OCI-LY1 (cell line): ENCODE measurements around the gene BBS1.

Source experiments
- H2AFZ ChIP-seq: fragments of 200-600 bp; sonication (generic), shearing (Covaris generic); 2 replicates; pipeline ENCODE4 v1.6.0; 2014; ENCODE audit warnings: antibody characterized with exemption, mild to moderate bottlenecking, low read length
- H3F3A ChIP-seq: fragments of 200-600 bp; sonication (generic), shearing (Covaris generic); 2 replicates; pipeline ENCODE4 v1.6.0; 2014; ENCODE audit warnings: mild to moderate bottlenecking, antibody characterized with exemption, low read length, moderate library complexity; ENCODE audit not compliant: insufficient read depth
- H3K27ac ChIP-seq: fragments of 200-600 bp; sonication (generic); 2 replicates; pipeline ENCODE4 v1.5.1; 2014; ENCODE audit warnings: low read length, mixed run types, mild to moderate bottlenecking, low read depth; ENCODE audit not compliant: poor library complexity, severe bottlenecking
- H3K27me3 ChIP-seq: fragments of 200-600 bp; sonication (generic); 2 replicates; pipeline ENCODE4 v1.6.0; 2014; ENCODE audit warnings: antibody characterized with exemption, mild to moderate bottlenecking, low read length, moderate library complexity; ENCODE audit not compliant: insufficient read depth
- H3K36me3 ChIP-seq: fragments of 200-600 bp; sonication (generic); 2 replicates; pipeline ENCODE4 v1.6.1; 2014; ENCODE audit warnings: mild to moderate bottlenecking, antibody characterized with exemption, low read length, moderate library complexity, mixed read lengths; ENCODE audit not compliant: insufficient read depth
- H3K4me1 ChIP-seq: fragments of 200-600 bp; sonication (generic); 2 replicates; pipeline ENCODE4 v1.5.1; 2014; ENCODE audit warnings: mild to moderate bottlenecking, low read length, moderate library complexity; ENCODE audit not compliant: insufficient read depth, severe bottlenecking
- H3K4me2 ChIP-seq: fragments of 200-600 bp; sonication (generic), shearing (Covaris generic); 2 replicates; pipeline ENCODE4 v1.6.1; 2014; ENCODE audit warnings: low read length
- H3K4me3 ChIP-seq: fragments of 200-600 bp; sonication (generic); 2 replicates; pipeline ENCODE4 v1.5.1; 2014; ENCODE audit warnings: low read length, low read depth, mild to moderate bottlenecking, mixed read lengths; ENCODE audit not compliant: poor library complexity, severe bottlenecking
- H3K79me2 ChIP-seq: fragments of 200-600 bp; shearing (Covaris generic); 2 replicates; pipeline ENCODE4 v1.6.1; 2016; ENCODE audit warnings: mixed run types, low read length, mixed read lengths; ENCODE audit not compliant: insufficient read depth
- H3K9ac ChIP-seq: fragments of 200-600 bp; sonication (generic), shearing (Covaris generic); 2 replicates; pipeline ENCODE4 v1.6.1; 2014; ENCODE audit warnings: mild to moderate bottlenecking, low read length, mixed read lengths
- H3K9me2 ChIP-seq: fragments of 200-600 bp; sonication (generic), shearing (Covaris generic); 2 replicates; pipeline ENCODE4 v1.6.1; 2014; ENCODE audit warnings: low read depth, mild to moderate bottlenecking, low read length, mixed read lengths
- H3K9me3 ChIP-seq: fragments of 200-600 bp; shearing (Covaris generic); 2 replicates; pipeline ENCODE4 v1.6.1; 2014; ENCODE audit warnings: low read length, mixed read lengths
- H4K20me1 ChIP-seq: fragments of 200-600 bp; sonication (generic), shearing (Covaris generic); 2 replicates; pipeline ENCODE4 v1.6.0; 2016; ENCODE audit warnings: mild to moderate bottlenecking, low read length; ENCODE audit not compliant: insufficient read depth
- CTCF ChIP-seq: fragments of 200-600 bp; sonication (generic), shearing (Covaris generic); IDR thresholded peaks from 2 replicates; pipeline ENCODE4 v1.5.1; 2017; ENCODE audit warnings: mild to moderate bottlenecking, antibody characterized with exemption, low read length, moderate library complexity, mixed read lengths
- EZH2 ChIP-seq: fragments of 200-600 bp; sonication (generic), shearing (Covaris generic); IDR thresholded peaks from 2 replicates; pipeline ENCODE4 v1.8.0; 2017; ENCODE audit warnings: borderline replicate concordance, mixed run types, mild to moderate bottlenecking, antibody characterized with exemption, low read length, moderate library complexity, mixed read lengths

Gene BBS1

GRCh38 chr11:66464916-66465315 is 45.5 kb upstream of the BBS1 start:
- Histone ChIP-seq H2AFZ (no peak overlapping the region), H3K9me2 (no peaks in the 10 kb centered on the region)

GRCh38 chr11:66465373-66466224 is 44.8 kb upstream of the BBS1 start:
- no peak overlapping the region for H3K27ac ChIP-seq
- H3K4me2 ChIP-seq, result peak overlapping the region; percentile 86
- TF ChIP-seq CTCF (no peak), EZH2 (no peak)
- H3K9me3 ChIP-seq, result peaks cover 7% of the 10 kb centered on the region
- H3K79me2 ChIP-seq, result no peaks in the 10 kb centered on the region
- H3K9me2 ChIP-seq, result no peaks in the 10 kb centered on the region
- H3F3A ChIP-seq, result no peaks in the 10 kb centered on the region
- no peak overlapping the region for H2AFZ ChIP-seq
- no peaks in the 10 kb centered on the region; the same call in 1 of the 2 replicates for H3K36me3 ChIP-seq
- peak overlapping the region; percentile 54; the same call in 1 of the 2 replicates for H3K9ac ChIP-seq
- no peaks in the 10 kb centered on the region for H4K20me1 ChIP-seq
- peak overlapping the region; percentile 60 for H3K4me3 ChIP-seq
- H3K27me3 ChIP-seq, result no peaks in the 10 kb centered on the region
- peaks cover 24% of the 10 kb centered on the region for H3K4me1 ChIP-seq

More at GRCh38 chr11:66464916-66465315, 45.5 kb upstream of the BBS1 start:
- H3K79me2 ChIP-seq, result no peaks in the 10 kb centered on the region
- peaks cover 7% of the 10 kb centered on the region for H3K9me3 ChIP-seq
- no peaks in the 10 kb centered on the region for H3F3A ChIP-seq
- H3K27ac ChIP-seq, result no peak overlapping the region
- H3K4me2 ChIP-seq, result no peak overlapping the region
- no peaks in the 10 kb centered on the region for H3K27me3 ChIP-seq
- TF ChIP-seq CTCF, result no peak
- TF ChIP-seq EZH2, result no peak
- H3K4me1 ChIP-seq, result peaks cover 24% of the 10 kb centered on the region
- H3K4me3 ChIP-seq, result no peak overlapping the region
- no peaks in the 10 kb centered on the region for H4K20me1 ChIP-seq
- H3K9ac ChIP-seq, result no peak overlapping the region
- no peaks in the 10 kb centered on the region; the same call in 1 of the 2 replicates for H3K36me3 ChIP-seq

- TF ChIP-seq CTCF (no peak), EZH2 (no peak)
- no peak within 1 kb of the TSS for H3K27ac ChIP-seq
- H3K36me3 ChIP-seq, result no peaks in the 10 kb centered on the region; the same call in 1 of the 2 replicates
- H3K4me3 ChIP-seq, result peak within 1 kb of the TSS; percentile 60
- H2AFZ ChIP-seq, result no peak within 1 kb of the TSS
- H3K4me2 ChIP-seq, result peak within 1 kb of the TSS; percentile 86
- peaks cover 24% of the 10 kb centered on the region for H3K4me1 ChIP-seq
- no peaks in the 10 kb centered on the region for H3K27me3 ChIP-seq
- no peaks in the 10 kb centered on the region for H3F3A ChIP-seq
- peak within 1 kb of the TSS; percentile 54; the same call in 1 of the 2 replicates for H3K9ac ChIP-seq
- no peaks in the 10 kb centered on the region for H3K9me2 ChIP-seq
- H4K20me1 ChIP-seq, result no peaks in the 10 kb centered on the region
- H3K79me2 ChIP-seq, result no peaks in the 10 kb centered on the region
- H3K9me3 ChIP-seq, result peaks cover 6% of the 10 kb centered on the region
These were observed 44.0 kb upstream of the BBS1 start, which contains the start of gene PELI3 for GRCh38 chr11:66466225-66467033. Gene PELI3, plus strand, starts transcription at chr11:66466905. Its CDS starts 1,224 bp downstream, at chr11:66468129.
